Prostate gland (tissue), 2 donors: ENCODE results near the gene FSD2. TPM values are rescaled to one million over a fixed set of nuclear protein-coding genes. Genes with fewer than 3 reads are reported as not detected.

Experiments used
- DNase-seq: peaks from one replicate; pipeline ENCODE4 v3.0.0-alpha.2; 2019; ENCODE audit warnings: low spot score
- H3K27ac ChIP-seq, 2 donors: fragments of 200-600 bp; sonication (generic); 2 replicates each; pipeline ENCODE4 v1.5.1; 2017 to 2019
- H3K27me3 ChIP-seq: fragments of 200-600 bp; sonication (generic); replicated peaks from 2 replicates; pipeline ENCODE4 v1.5.1; 2019; ENCODE audit not compliant: insufficient read depth
- H3K36me3 ChIP-seq, 2 donors: fragments of 200-600 bp; sonication (generic); 1 replicate in 1 of 2; 2 replicates in 1 of 2; pipeline versions ENCODE4 v1.5.1 to v1.8.1; 2017 to 2019
- H3K4me1 ChIP-seq: fragments of 200-600 bp; sonication (generic); replicated peaks from 2 replicates; pipeline ENCODE4 v1.5.1; 2019
- H3K4me3 ChIP-seq, 2 donors: fragments of 200-600 bp; sonication (generic); 2 replicates each; pipeline ENCODE4 v1.5.1; 2017 to 2019
- H3K9me3 ChIP-seq: fragments of 200-600 bp; sonication (generic); 2 replicates; pipeline ENCODE4 v1.5.1; 2017
- CTCF ChIP-seq, 4 experiments: fragments of 200-600 bp in 2 of 4; fragments of 450-650 bp in 2 of 4; sonication (generic) in 2 of 4; IDR thresholded peaks; 1 replicate in 3 of 4; 2 replicates in 1 of 4; pipeline ENCODE4 v1.5.1; 2016 to 2019; ENCODE audit warnings: antibody characterized with exemption in 4 of 4, mild to moderate bottlenecking in 2 of 4, moderate library complexity in 2 of 4
- POLR2A ChIP-seq: fragments of 450-650 bp; IDR thresholded peaks from one replicate; pipeline ENCODE4 v1.6.1; 2016; ENCODE audit warnings: antibody characterized with exemption, mild to moderate bottlenecking
- POLR2AphosphoS5 ChIP-seq: sonication (generic); formaldehyde crosslinking; IDR thresholded peaks from one replicate; pipeline ENCODE4 v1.6.1; 2017; ENCODE audit warnings: antibody characterized with exemption
- WGBS: methylation state at CpG from one replicate; pipeline ENCODE4 v1.1.5; 2018; 5-methylcytosine and 5-hydroxymethylcytosine counted together
- intact Hi-C: fragments of 100-400 bp; cut with DNase I; formaldehyde crosslinking; loops from one replicate; pipeline ENCODE4 v1.14.2; 2022
- total RNA-seq, 2 donors: library from RNA; depleted of rRNA; stranded (reverse); fragments of >200 nt; gene quantifications; one replicate each; pipeline ENCODE4 v1.1.0, GENCODE V29; 2016

Gene FSD2
- under 1 TPM in 1 of 2 donors, not detected in 1; 0.05 TPM for total RNA-seq

DNA sequence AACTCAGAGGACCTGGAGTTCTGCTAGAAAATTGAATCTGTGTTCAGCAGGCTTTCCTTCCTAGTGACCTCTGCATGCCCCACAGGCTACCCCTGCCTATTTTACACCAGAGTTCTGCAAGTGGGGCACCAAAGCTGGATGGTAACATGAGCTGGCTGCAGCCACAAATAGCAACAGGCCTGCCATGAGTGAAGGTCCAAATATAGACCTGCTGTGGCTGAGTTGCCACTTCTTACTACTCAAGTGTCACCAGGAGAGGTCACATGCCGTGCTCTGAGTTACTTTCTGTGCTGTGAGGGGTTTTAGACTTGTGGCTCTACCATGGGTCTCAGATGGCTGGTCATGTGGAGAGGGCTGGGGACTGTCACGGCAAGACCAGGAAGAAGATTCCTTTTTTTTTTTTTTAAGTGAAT lies at the start of gene FSD2:
TSS of gene FSD2 (minus strand) at position 76 of the 413 bp plus-strand sequence. CDS start 18,679 bp downstream, outside the sequence.
- 81% methylated on average over 2 of the region's 2 CpGs for WGBS

DNA sequence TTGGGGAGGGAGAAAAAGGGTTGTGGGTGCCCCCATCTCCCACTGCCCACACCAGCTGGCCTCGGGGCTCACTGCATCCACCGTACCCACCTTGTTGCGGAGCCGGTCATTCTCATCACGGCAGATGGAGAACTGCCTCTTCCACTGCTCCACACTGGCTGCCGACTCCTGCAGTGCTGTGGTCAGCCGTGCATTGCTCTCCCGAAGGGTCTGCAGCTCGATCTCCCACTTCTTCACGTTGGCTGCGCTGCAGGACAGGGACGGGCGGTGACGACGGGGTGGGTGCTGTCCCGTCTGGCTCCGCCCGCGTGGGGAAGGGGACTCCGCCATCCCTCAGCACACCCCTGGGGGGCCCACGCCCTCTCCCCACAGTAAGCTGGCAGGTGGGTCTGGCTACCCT lies 48.7 kb upstream of the FSD2 start:
- WGBS = 89% methylated on average over 19 of the region's 21 CpGs
- intact Hi-C loops = no loop called here
- TF ChIP-seq POLR2A (no peak), POLR2AphosphoS5 (no peak), CTCF (IDR thresholded peaks at IDR 0.05) (no peak)

More for the DNA sequence above, at the start of gene FSD2:
- Histone ChIP-seq H3K4me3 (no peak within 1 kb of the TSS), H3K9me3 (no peaks in the 10 kb centered on the region), H3K36me3 (no peaks in the 10 kb centered on the region), H3K27me3 (no peaks in the 10 kb centered on the region), H3K27ac (no peak within 1 kb of the TSS), H3K4me1 (no peaks in the 10 kb centered on the region)
- TF ChIP-seq POLR2AphosphoS5 = no peak
- no peak for TF ChIP-seq CTCF (IDR thresholded peaks at IDR 0.05)
- no peak for TF ChIP-seq POLR2A
- no peak for DNase-seq
- intact Hi-C loops = no loop called here

DNA sequence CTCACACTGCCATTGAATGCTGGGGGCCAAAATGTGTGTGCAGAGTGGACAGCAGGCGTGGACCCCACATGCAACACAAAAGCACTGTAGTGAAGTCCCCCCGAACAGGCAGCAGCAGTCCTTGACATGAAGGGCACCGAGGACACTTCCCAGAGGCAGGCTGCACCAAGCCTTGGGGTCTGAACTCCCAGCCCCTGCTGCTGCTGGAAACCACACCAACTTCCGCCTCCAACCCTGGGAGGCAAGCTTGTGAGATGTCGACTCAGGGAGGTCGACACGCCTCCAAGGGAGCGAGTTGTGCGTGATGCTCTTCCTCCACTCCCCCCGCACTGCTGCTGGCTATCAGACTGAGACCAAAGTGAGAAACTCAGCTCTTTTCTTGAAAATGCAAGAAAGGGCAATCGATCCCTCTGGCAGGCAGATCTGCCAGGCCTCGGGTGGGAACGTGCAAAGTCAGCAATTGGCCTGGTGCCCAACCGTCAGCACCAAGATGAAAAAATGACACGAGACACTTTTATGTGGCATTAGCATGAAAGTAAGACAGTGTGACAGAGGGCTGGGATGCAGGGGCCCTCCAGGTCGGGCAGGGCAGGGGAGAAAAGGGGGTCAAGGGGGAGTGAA lies 47.2 kb upstream of the FSD2 start:
- no peaks in the 10 kb centered on the region for H3K9me3 ChIP-seq
- H3K27ac ChIP-seq = peak overlapping the region in 1 of 2 donors; percentile 26
- H3K27me3 ChIP-seq = no peaks in the 10 kb centered on the region
- TF ChIP-seq POLR2AphosphoS5 = no peak
- no peak for TF ChIP-seq CTCF (IDR thresholded peaks at IDR 0.05)
- TF ChIP-seq POLR2A = no peak
- no peak overlapping the region for H3K4me3 ChIP-seq
- peaks cover 14% of the 10 kb centered on the region for H3K4me1 ChIP-seq
- no peak for DNase-seq
- no peaks in the 10 kb centered on the region for H3K36me3 ChIP-seq
- intact Hi-C loops = no loop called here
- 67% methylated on average over 16 of the region's 16 CpGs for WGBS

More for the DNA sequence above, 48.7 kb upstream of the FSD2 start:
- Histone ChIP-seq H3K36me3 (no peaks in the 10 kb centered on the region), H3K9me3 (no peaks in the 10 kb centered on the region), H3K4me1 (peaks cover 3% of the 10 kb centered on the region), H3K27ac (peak overlapping the region in 1 of 2 donors; percentile 26), H3K4me3 (no peak overlapping the region), H3K27me3 (no peaks in the 10 kb centered on the region)
- DNase-seq = no peak

DNA sequence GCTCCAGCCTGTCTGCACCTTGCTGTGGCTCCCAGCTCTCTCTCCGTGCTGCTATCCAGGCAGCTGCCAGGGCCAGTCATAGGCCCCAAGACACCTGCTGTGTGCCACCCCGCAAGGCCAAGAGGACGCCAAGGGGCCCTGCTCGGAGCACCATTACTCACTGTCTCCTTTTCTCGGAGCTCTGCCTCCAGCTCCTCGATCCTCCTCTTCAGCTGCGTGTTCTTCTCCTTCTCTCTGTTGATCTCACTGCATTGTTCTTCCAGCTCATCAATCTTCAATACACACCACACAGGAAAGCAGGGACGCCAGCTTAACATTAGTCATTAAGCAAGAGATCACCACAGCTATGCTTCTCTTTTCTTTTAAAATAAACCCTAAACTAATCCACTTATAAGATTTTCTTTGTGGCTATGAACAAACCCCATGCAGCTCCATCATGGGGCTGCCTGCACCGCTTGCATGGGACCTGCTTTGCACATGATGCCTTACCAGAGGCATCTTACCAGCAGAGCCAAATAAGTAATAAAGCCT lies 46.2 kb upstream of the FSD2 start:
- H3K36me3 ChIP-seq = no peaks in the 10 kb centered on the region
- H3K27ac ChIP-seq = no peak overlapping the region
- H3K9me3 ChIP-seq = no peaks in the 10 kb centered on the region
- peaks cover 14% of the 10 kb centered on the region for H3K4me1 ChIP-seq
- WGBS = 76% methylated on average over 9 of the region's 9 CpGs
- DNase-seq = no peak
- no peak overlapping the region for H3K4me3 ChIP-seq
- TF ChIP-seq POLR2A (no peak), CTCF (IDR thresholded peaks at IDR 0.05) (no peak), POLR2AphosphoS5 (no peak)
- intact Hi-C loops = no loop called here
- H3K27me3 ChIP-seq = no peaks in the 10 kb centered on the region
